Measurements from ENCODE around the gene TMEM200B.
"Not testable (repeated sequence)": the region's sequence is repeated elsewhere in the genome, so short reads cannot be mapped to it uniquely, and the experiment has no call there.

- TF ChIP-seq CTCF (IDR thresholded peaks at IDR 0.05 in 8 of 11, conservative IDR thresholded peaks at IDR 0.05 in 3 of 11); POLR2AphosphoS5 (IDR thresholded peaks at IDR 0.05); POLR2A (IDR thresholded peaks at IDR 0.05): not testable (repeated sequence)
These were observed 43.6 kb downstream of the TMEM200B start for GRCh38 chr1:29079916-29080629.

Data from spleen (tissue), 7 donors.